H1 (cell line): ENCODE measurements around the gene CSTF3. TPM values are rescaled to one million over a fixed set of nuclear protein-coding genes. Genes with fewer than 3 reads are reported as not detected.

Source experiments
- CTCF ChIA-PET: fragments of 300-600 bp; sonication (Branson Sonifier 250); formaldehyde crosslinking; loops from one replicate; lab custom pipeline; 2021; ENCODE audit not compliant: partially characterized antibody; lab: Charles Lee
- POLR2A ChIA-PET: fragments of 300-600 bp; sonication (Branson Sonifier 250); formaldehyde crosslinking; loops from one replicate; lab custom pipeline; 2021; ENCODE audit warnings: inconsistent platforms; ENCODE audit not compliant: partially characterized antibody; lab: Charles Lee
- DNase-seq, 2 experiments: peaks; one replicate each; pipeline versions ENCODE4 v3.0.0 to v3.0.0-alpha.2; 2010 to 2022; ENCODE audit warnings: low spot score in 2 of 2, low read depth in 1 of 2, mixed read lengths in 1 of 2
- FAIRE-seq: peaks from 2 replicates; lab custom pipeline; 2011; peaks lifted over from hg19 to GRCh38; lab: Jason Lieb, UNC
- H2AFZ ChIP-seq: 2 replicates; pipeline ENCODE4 v1.8.1; 2012; ENCODE audit warnings: low read length, inconsistent platforms
- H2AK5ac ChIP-seq: 2 replicates; pipeline ENCODE4 v1.6.1; 2013; ENCODE audit warnings: low read depth, low read length
- H2BK120ac ChIP-seq: replicated peaks from 2 replicates; pipeline ENCODE3; 2013; ENCODE audit warnings: low read depth, low read length, inconsistent platforms
- H2BK12ac ChIP-seq: 2 replicates; pipeline ENCODE4 v1.6.1; 2013; ENCODE audit warnings: low read depth, low read length
- H2BK15ac ChIP-seq: 2 replicates; pipeline ENCODE4 v1.6.1; 2013; ENCODE audit warnings: low read length
- H2BK20ac ChIP-seq: 2 replicates; pipeline ENCODE4 v1.6.1; 2013; ENCODE audit warnings: low read length
- H2BK5ac ChIP-seq: 2 replicates; pipeline ENCODE4 v1.6.1; 2013; ENCODE audit warnings: low read depth, low read length
- H3K14ac ChIP-seq: 2 replicates; pipeline ENCODE4 v1.6.1; 2013; ENCODE audit warnings: inconsistent platforms; ENCODE audit not compliant: insufficient read length
- H3K18ac ChIP-seq: 2 replicates; pipeline ENCODE4 v1.6.1; 2013; ENCODE audit warnings: low read length; ENCODE audit errors: extremely low read depth
- H3K23ac ChIP-seq: 2 replicates; pipeline ENCODE4 v1.6.1; 2013; ENCODE audit warnings: inconsistent platforms; ENCODE audit not compliant: insufficient read length
- H3K23me2 ChIP-seq: 2 replicates; pipeline ENCODE4 v1.6.1; 2013; ENCODE audit warnings: low read depth, low read length
- H3K27ac ChIP-seq: 2 replicates; pipeline ENCODE4 v1.6.1; 2011; ENCODE audit warnings: low read depth, low read length, inconsistent platforms
- H3K27me3 ChIP-seq, 4 experiments: replicated peaks in 1 of 4; 1 replicate in 1 of 4; 2 replicates in 3 of 4; pipeline versions ENCODE4 v1.6.1 to v1.8.1; 2011 to 2013; ENCODE audit warnings: low read length in 3 of 4, mild to moderate bottlenecking in 3 of 4, inconsistent platforms in 2 of 4, mixed read lengths in 2 of 4, moderate library complexity in 1 of 4; ENCODE audit not compliant: control insufficient read depth in 3 of 4, insufficient read depth in 3 of 4; ENCODE audit errors: extremely low read depth in 1 of 4
- H3K36me3 ChIP-seq, 4 experiments: 2 replicates each; pipeline versions ENCODE4 v1.6.1 to v1.8.1; 2011 to 2013; ENCODE audit warnings: mild to moderate bottlenecking in 4 of 4, low read length in 3 of 4, moderate library complexity in 2 of 4, control low read depth in 1 of 4, inconsistent platforms in 1 of 4; ENCODE audit not compliant: insufficient read depth in 4 of 4, control insufficient read depth in 2 of 4
- H3K4ac ChIP-seq: replicated peaks from 2 replicates; pipeline ENCODE3; 2013; ENCODE audit warnings: low read length, low read depth, mixed read lengths, inconsistent platforms; ENCODE audit not compliant: insufficient read length
- H3K4me1 ChIP-seq, 4 experiments: replicated peaks in 1 of 4; 1 replicate in 1 of 4; 2 replicates in 3 of 4; pipeline versions ENCODE4 v1.6.1 to v1.8.1; 2011 to 2013; ENCODE audit warnings: low read length in 3 of 4, inconsistent platforms in 2 of 4, mixed read lengths in 1 of 4; ENCODE audit not compliant: insufficient read depth in 4 of 4, control insufficient read depth in 3 of 4
- H3K4me2 ChIP-seq, 2 experiments: 2 replicates each; pipeline versions ENCODE4 v1.6.1 to v1.8.1; 2011 to 2013; ENCODE audit warnings: low read depth in 2 of 2, low read length in 2 of 2, control low read depth in 1 of 2, inconsistent platforms in 1 of 2, mild to moderate bottlenecking in 1 of 2; ENCODE audit not compliant: insufficient read depth in 1 of 2
- H3K4me3 ChIP-seq, 4 experiments: fragments of 200-600, 300-600 bp in 1 of 4; sonication (generic), shearing (Covaris generic), sonication (Bioruptor Twin) in 1 of 4; 2 replicates each; pipeline versions ENCODE4 v1.5.1 to v1.8.1; 2011 to 2016; ENCODE audit warnings: low read length in 4 of 4, low read depth in 3 of 4, control low read depth in 2 of 4, inconsistent platforms in 2 of 4, mild to moderate bottlenecking in 2 of 4, mixed read lengths in 1 of 4, moderate library complexity in 1 of 4; ENCODE audit not compliant: insufficient read depth in 2 of 4; ENCODE audit errors: extremely low read depth in 1 of 4
- H3K56ac ChIP-seq: replicated peaks from 2 replicates; pipeline ENCODE3; 2013; ENCODE audit warnings: low read depth, mild to moderate bottlenecking, mixed read lengths, low read length, inconsistent platforms; ENCODE audit not compliant: insufficient read length
- H3K79me1 ChIP-seq: 2 replicates; pipeline ENCODE4 v1.6.1; 2013; ENCODE audit warnings: low read depth, low read length, control low read depth
- H3K79me2 ChIP-seq, 2 experiments: 2 replicates each; pipeline versions ENCODE4 v1.6.1 to v1.8.1; 2012 to 2013; ENCODE audit warnings: low read length in 2 of 2, mild to moderate bottlenecking in 2 of 2, inconsistent platforms in 1 of 2; ENCODE audit not compliant: insufficient read depth in 2 of 2, control insufficient read depth in 1 of 2
- H3K9ac ChIP-seq, 4 experiments: replicated peaks in 1 of 4; 1 replicate in 1 of 4; 2 replicates in 3 of 4; pipeline versions ENCODE4 v1.6.1 to v1.8.1; 2011 to 2013; ENCODE audit warnings: low read depth in 3 of 4, low read length in 3 of 4, control low read depth in 2 of 4, mild to moderate bottlenecking in 2 of 4, moderate library complexity in 2 of 4, inconsistent platforms in 1 of 4; ENCODE audit errors: extremely low read depth in 1 of 4
- H3K9me3 ChIP-seq, 2 experiments: 2 replicates each; pipeline versions ENCODE4 v1.6.1 to v1.8.1; 2012 to 2013; ENCODE audit warnings: mild to moderate bottlenecking in 2 of 2, moderate library complexity in 2 of 2, control low read depth in 1 of 2, inconsistent platforms in 1 of 2, low read depth in 1 of 2, low read length in 1 of 2, mixed read lengths in 1 of 2; ENCODE audit not compliant: insufficient read depth in 2 of 2
- H4K20me1 ChIP-seq, 2 experiments: replicated peaks in 1 of 2; 2 replicates each; pipeline versions ENCODE3 to v1.8.1; 2011 to 2013; ENCODE audit warnings: inconsistent platforms in 2 of 2, low read length in 2 of 2, mild to moderate bottlenecking in 1 of 2; ENCODE audit not compliant: insufficient read depth in 2 of 2, control insufficient read depth in 1 of 2
- H4K5ac ChIP-seq: 2 replicates; pipeline ENCODE4 v1.6.1; 2013; ENCODE audit warnings: low read length, low read depth, mixed read lengths, inconsistent platforms; ENCODE audit not compliant: insufficient read length
- H4K8ac ChIP-seq: 2 replicates; pipeline ENCODE4 v1.8.0; 2013; ENCODE audit warnings: mild to moderate bottlenecking, moderate library complexity, low read length, inconsistent platforms; ENCODE audit not compliant: insufficient read depth; ENCODE audit errors: extremely low read depth
- H4K91ac ChIP-seq: replicated peaks from 2 replicates; pipeline ENCODE3; 2013; ENCODE audit warnings: low read length, mixed read lengths, inconsistent platforms; ENCODE audit not compliant: insufficient read length
- GTF2F1 ChIP-seq: IDR thresholded peaks from 2 replicates; pipeline ENCODE4 v1.6.1; 2012; ENCODE audit warnings: low read depth, low read length, improper control_type of control experiment, borderline replicate concordance
- SAP30 ChIP-seq: fragments of 300-600 bp; sonication (generic); IDR thresholded peaks from 2 replicates; pipeline ENCODE4 v1.7.1; 2012; ENCODE audit warnings: low read length, moderate library complexity, mild to moderate bottlenecking, inconsistent platforms; ENCODE audit not compliant: insufficient read depth, insufficient replicate concordance
- YY1 ChIP-seq: IDR thresholded peaks from 2 replicates; pipeline ENCODE4 v1.6.1; 2011; ENCODE audit warnings: low read depth, mild to moderate bottlenecking, low read length
- WGBS, 2 experiments: shearing (Covaris generic) in 1 of 2; methylation state at CpG; one replicate each; pipeline versions ENCODE4 v1.1.6 to v1.1.7; 2013 to 2015; ENCODE audit warnings: low lambda C conversion rate in 2 of 2, mixed read lengths in 2 of 2, inconsistent platforms in 1 of 2, low coverage in 1 of 2, missing lambda C conversion rate in 1 of 2; ENCODE audit not compliant: insufficient replicate concordance in 2 of 2, insufficient coverage in 1 of 2, insufficient read length in 1 of 2; ENCODE audit errors: extremely low coverage in 1 of 2, missing lambda C conversion rate in 1 of 2; 5-methylcytosine and 5-hydroxymethylcytosine counted together
- polyA plus RNA-seq, 7 experiments: library from polyadenylated mRNA; depleted of rRNA in 3 of 7; stranded (reverse) in 5 of 7; unstranded in 2 of 7; fragments of >200 nt in 5 of 7; fragments of 200-250 nt in 2 of 7; gene quantifications; 1 replicate in 5 of 7; 2 replicates in 1 of 7; 4 replicates in 1 of 7; pipeline versions ENCODE4 v1.2.1 to v1.2.3, GENCODE V29; 2011 to 2013; ENCODE audit warnings: missing spikeins in 2 of 7, mixed read lengths in 2 of 7
- total RNA-seq: library from RNA; stranded (reverse); fragmentation: NEBNext Ultra II Directional; extraction: Animal tissue kit (Norgen Biotek cat#: 25700); gene quantifications from 2 replicates; pipeline ENCODE4 v1.2.1, GENCODE V29; 2021

The CSTF3 gene
- total and polyA plus RNA-seq, 2 of the 8 experiments (the other 6 are each of a cell fraction or from before 2014, with no cell fraction given): 22.3 to 54.7 TPM

GRCh38 chr11:33160136-33160535, 1.1 kb downstream of the CSTF3 start:
- peaks cover 2% of the 10 kb centered on the region for H3K23me2 ChIP-seq
- no peak overlapping the region for H2BK12ac ChIP-seq
- H4K5ac ChIP-seq: peak overlapping the region; percentile 9
- peak overlapping the region; percentile 71 to 80 for H3K4me2 ChIP-seq
- H3K27ac ChIP-seq: no peak overlapping the region
- H2BK120ac ChIP-seq: no peak overlapping the region
- H3K9ac ChIP-seq: peak overlapping the region; percentile 83 to 98 (median 98)
- no peak overlapping the region for H3K23ac ChIP-seq
- no peak overlapping the region for H4K8ac ChIP-seq
- H2AFZ ChIP-seq: no peak overlapping the region
- no peak overlapping the region for H2AK5ac ChIP-seq
- no peak overlapping the region for H3K56ac ChIP-seq
- H3K36me3 ChIP-seq: peaks cover 0 to 4% (median 0%) of the 10 kb centered on the region in 4 experiments; a peak in 1 of 8 replicates
- no peak for TF ChIP-seq GTF2F1
- peak; percentile 29; the same call in 1 of the 2 replicates for TF ChIP-seq YY1
- TF ChIP-seq SAP30: peak; percentile 11
- peaks cover 13 to 32% of the 10 kb centered on the region in 2 experiments for H4K20me1 ChIP-seq
- WGBS, 2 experiments: 10% methylated on average over 8 of the region's 8 CpGs; no CpG with 5 or more reads in 1 of the 2 experiments
- H4K91ac ChIP-seq: no peak overlapping the region
- ChIA-PET CTCF (interaction anchor here (1.8 kb wide), 1 partner anchor 9 kb away, joined by 5 read pairs; no protein-coding TSS in a partner anchor), POLR2A (interaction anchor here (1.0 to 4.0 kb wide), 8 partner anchors 8 to 121 kb away, joined by 3 to 46 read pairs (median 5); partner anchors contain the start of gene TCP11L1)
- no peak overlapping the region for H3K14ac ChIP-seq
- no peak overlapping the region for H3K4ac ChIP-seq
- peak overlapping the region; percentile 83 to 99 (median 99) for H3K4me3 ChIP-seq
- no peak overlapping the region for H2BK15ac ChIP-seq
- peak; percentile 13 for FAIRE-seq
- H2BK5ac ChIP-seq: no peak overlapping the region
- H3K79me1 ChIP-seq: no peaks in the 10 kb centered on the region
- no peaks in the 10 kb centered on the region; a peak in 1 of 4 replicates for H3K9me3 ChIP-seq
- H3K27me3 ChIP-seq: no peaks in the 10 kb centered on the region
- H3K4me1 ChIP-seq: peaks cover 0 to 14% (median 1%) of the 10 kb centered on the region in 4 experiments; a peak in 1 of 7 replicates
- H2BK20ac ChIP-seq: no peak overlapping the region
- no peak for DNase-seq
- H3K18ac ChIP-seq: no peak overlapping the region
- H3K79me2 ChIP-seq: peaks cover 48 to 71% of the 10 kb centered on the region in 2 experiments
